Measurements from ENCODE around the gene ETF1. TPM values are rescaled to one million over a fixed set of nuclear protein-coding genes. Genes with fewer than 3 reads are reported as not detected.
A peak's percentile ranks its signal among the peaks of the same experiment; 100 is the strongest.

ETF1 gene
- polyA plus RNA-seq, 1 donor, result 62.9 TPM

- Histone ChIP-seq H3K27ac (ENCODE audit: low read length) (no peak overlapping the region), H3K36me3 (ENCODE audit: control insufficient read depth, insufficient read depth, low read length) (peaks cover 11% of the 10 kb centered on the region), H3K9me3 (ENCODE audit: control insufficient read depth, low read depth, low read length) (no peaks in the 10 kb centered on the region), H3K27me3 (ENCODE audit: control insufficient read depth, insufficient read depth, low read length) (peaks cover 3% of the 10 kb centered on the region), H3K4me3 (ENCODE audit: low read length) (no peak overlapping the region), H3K4me1 (ENCODE audit: control insufficient read depth, insufficient read depth, low read length) (peaks cover 13% of the 10 kb centered on the region)
- peak in 1 of 2 donors; percentile 42 for DNase-seq
- no CpG with 5 or more reads among the region's 8 CpGs for WGBS (ENCODE audit: insufficient coverage, low lambda C conversion rate)
Measured at GRCh38 chr5:138469540-138470321, 73.3 kb downstream of the ETF1 start.

GRCh38 chr5:138468966-138469539, 74.0 kb downstream of the ETF1 start:
- Histone ChIP-seq H3K4me1 (ENCODE audit: control insufficient read depth, insufficient read depth, low read length) (peaks cover 13% of the 10 kb centered on the region), H3K36me3 (ENCODE audit: control insufficient read depth, insufficient read depth, low read length) (peaks cover 11% of the 10 kb centered on the region), H3K9me3 (ENCODE audit: control insufficient read depth, low read depth, low read length) (no peaks in the 10 kb centered on the region), H3K4me3 (ENCODE audit: low read length) (no peak overlapping the region), H3K27me3 (ENCODE audit: control insufficient read depth, insufficient read depth, low read length) (peaks cover 3% of the 10 kb centered on the region), H3K27ac (ENCODE audit: low read length) (no peak overlapping the region)
- no peak for DNase-seq
- 100% methylated on average over 3 of the region's 8 CpGs for WGBS (ENCODE audit: insufficient coverage, low lambda C conversion rate)

- Histone ChIP-seq H3K27ac (ENCODE audit: low read length) (no peak overlapping the region), H3K4me1 (ENCODE audit: control insufficient read depth, insufficient read depth, low read length) (peaks cover 14% of the 10 kb centered on the region), H3K9me3 (ENCODE audit: control insufficient read depth, low read depth, low read length) (no peaks in the 10 kb centered on the region), H3K36me3 (ENCODE audit: control insufficient read depth, insufficient read depth, low read length) (peaks cover 11% of the 10 kb centered on the region), H3K4me3 (ENCODE audit: low read length) (no peak overlapping the region), H3K27me3 (ENCODE audit: control insufficient read depth, insufficient read depth, low read length) (peaks cover 3% of the 10 kb centered on the region)
- no peak for DNase-seq
- WGBS (ENCODE audit: insufficient coverage, low lambda C conversion rate), result 94% methylated on average over 5 of the region's 7 CpGs
Measured at GRCh38 chr5:138468133-138468965, 74.7 kb downstream of the ETF1 start.

GRCh38 chr5:138467711-138468132, 75.3 kb downstream of the ETF1 start:
- no peak overlapping the region for H3K27ac ChIP-seq (ENCODE audit: low read length)
- no peaks in the 10 kb centered on the region for H3K9me3 ChIP-seq (ENCODE audit: control insufficient read depth, low read depth, low read length)
- no peak overlapping the region for H3K4me3 ChIP-seq (ENCODE audit: low read length)
- WGBS (ENCODE audit: insufficient coverage, low lambda C conversion rate), result 100% methylated on average over 6 of the region's 14 CpGs
- peaks cover 3% of the 10 kb centered on the region for H3K27me3 ChIP-seq (ENCODE audit: control insufficient read depth, insufficient read depth, low read length)
- no peak for DNase-seq
- H3K4me1 ChIP-seq (ENCODE audit: control insufficient read depth, insufficient read depth, low read length), result peaks cover 19% of the 10 kb centered on the region
- H3K36me3 ChIP-seq (ENCODE audit: control insufficient read depth, insufficient read depth, low read length), result peaks cover 11% of the 10 kb centered on the region

GRCh38 chr5:138466900-138467710, 75.9 kb downstream of the ETF1 start:
- Histone ChIP-seq H3K36me3 (ENCODE audit: control insufficient read depth, insufficient read depth, low read length) (peaks cover 11% of the 10 kb centered on the region), H3K9me3 (ENCODE audit: control insufficient read depth, low read depth, low read length) (no peaks in the 10 kb centered on the region), H3K4me1 (ENCODE audit: control insufficient read depth, insufficient read depth, low read length) (peaks cover 19% of the 10 kb centered on the region), H3K27me3 (ENCODE audit: control insufficient read depth, insufficient read depth, low read length) (peaks cover 3% of the 10 kb centered on the region), H3K4me3 (ENCODE audit: low read length) (peak overlapping the region; percentile 60), H3K27ac (ENCODE audit: low read length) (no peak overlapping the region)
- WGBS (ENCODE audit: insufficient coverage, low lambda C conversion rate), result no CpG with 5 or more reads among the region's 45 CpGs
- DNase-seq, result no peak

- Histone ChIP-seq H3K4me3 (ENCODE audit: low read length) (peak overlapping the region; percentile 60), H3K4me1 (ENCODE audit: control insufficient read depth, insufficient read depth, low read length) (peaks cover 19% of the 10 kb centered on the region), H3K27ac (ENCODE audit: low read length) (no peak overlapping the region), H3K27me3 (ENCODE audit: control insufficient read depth, insufficient read depth, low read length) (peaks cover 3% of the 10 kb centered on the region), H3K36me3 (ENCODE audit: control insufficient read depth, insufficient read depth, low read length) (peaks cover 11% of the 10 kb centered on the region), H3K9me3 (ENCODE audit: control insufficient read depth, low read depth, low read length) (no peaks in the 10 kb centered on the region)
- DNase-seq, result peak; percentile 57 to 73
- WGBS (ENCODE audit: insufficient coverage, low lambda C conversion rate), result no CpG with 5 or more reads among the region's 39 CpGs
Measured at GRCh38 chr5:138466125-138466899, 76.7 kb downstream of the ETF1 start.

- peak; percentile 94 to 98 for DNase-seq
- Histone ChIP-seq H3K27me3 (ENCODE audit: control insufficient read depth, insufficient read depth, low read length) (peaks cover 3% of the 10 kb centered on the region), H3K4me3 (ENCODE audit: low read length) (peak within 1 kb of the TSS; percentile 60), H3K9me3 (ENCODE audit: control insufficient read depth, low read depth, low read length) (no peaks in the 10 kb centered on the region), H3K4me1 (ENCODE audit: control insufficient read depth, insufficient read depth, low read length) (peaks cover 19% of the 10 kb centered on the region), H3K27ac (ENCODE audit: low read length) (peak within 1 kb of the TSS; percentile 94), H3K36me3 (ENCODE audit: control insufficient read depth, insufficient read depth, low read length) (peaks cover 11% of the 10 kb centered on the region)
- WGBS (ENCODE audit: insufficient coverage, low lambda C conversion rate), result no CpG with 5 or more reads among the region's 85 CpGs
Measured at GRCh38 chr5:138465261-138466124, 77.5 kb downstream of the ETF1 start, which contains the start of gene EGR1. EGR1 (plus strand) TSS chr5:138465479; CDS start chr5:138465762, 283 bp downstream.

- peak; percentile 99 to 100 for DNase-seq
- WGBS (ENCODE audit: insufficient coverage, low lambda C conversion rate), result no CpG with 5 or more reads among the region's 64 CpGs
- H3K36me3 ChIP-seq (ENCODE audit: control insufficient read depth, insufficient read depth, low read length), result peaks cover 11% of the 10 kb centered on the region
- no peaks in the 10 kb centered on the region for H3K9me3 ChIP-seq (ENCODE audit: control insufficient read depth, low read depth, low read length)
- peaks cover 3% of the 10 kb centered on the region for H3K27me3 ChIP-seq (ENCODE audit: control insufficient read depth, insufficient read depth, low read length)
- H3K4me1 ChIP-seq (ENCODE audit: control insufficient read depth, insufficient read depth, low read length), result peaks cover 26% of the 10 kb centered on the region
- peak overlapping the region; percentile 60 for H3K4me3 ChIP-seq (ENCODE audit: low read length)
- peak overlapping the region; percentile 94 for H3K27ac ChIP-seq (ENCODE audit: low read length)
Measured at GRCh38 chr5:138464388-138465260, 78.4 kb downstream of the ETF1 start.
